Ishikawa (cell line): ENCODE measurements around the gene DYRK1A.

ENCODE experiments used
- EP300 ChIP-seq: IDR thresholded peaks from 2 replicates; pipeline ENCODE4 v1.6.1; 2012; ENCODE audit warnings: borderline replicate concordance
- RAD21 ChIP-seq: IDR thresholded peaks from 2 replicates; pipeline ENCODE4 v1.6.1; 2012; ENCODE audit warnings: low read depth
- REST ChIP-seq: IDR thresholded peaks from 2 replicates; pipeline ENCODE4 v1.6.1; 2012; ENCODE audit warnings: low read depth, mild to moderate bottlenecking
- ZBTB7A ChIP-seq: IDR thresholded peaks from 2 replicates; pipeline ENCODE4 v1.6.1; 2012; ENCODE audit warnings: low read depth

GRCh38 chr21:37505963-37506362 lies 139.4 kb downstream of the DYRK1A start:
- TF ChIP-seq EP300 (no peak), RAD21 (no peak), REST (no peak), ZBTB7A (no peak)
